GM18498 (cell line): Measurements from ENCODE around the gene PPP2R2C.

Source experiments
- ATAC-seq: cut with Tn5 transposase; IDR thresholded peaks from one replicate; pipeline ENCODE4 v1.9.1; 2021; ENCODE audit warnings: mild to moderate bottlenecking, moderate library complexity; ENCODE audit not compliant: unreplicated experiment

PPP2R2C gene

DNA sequence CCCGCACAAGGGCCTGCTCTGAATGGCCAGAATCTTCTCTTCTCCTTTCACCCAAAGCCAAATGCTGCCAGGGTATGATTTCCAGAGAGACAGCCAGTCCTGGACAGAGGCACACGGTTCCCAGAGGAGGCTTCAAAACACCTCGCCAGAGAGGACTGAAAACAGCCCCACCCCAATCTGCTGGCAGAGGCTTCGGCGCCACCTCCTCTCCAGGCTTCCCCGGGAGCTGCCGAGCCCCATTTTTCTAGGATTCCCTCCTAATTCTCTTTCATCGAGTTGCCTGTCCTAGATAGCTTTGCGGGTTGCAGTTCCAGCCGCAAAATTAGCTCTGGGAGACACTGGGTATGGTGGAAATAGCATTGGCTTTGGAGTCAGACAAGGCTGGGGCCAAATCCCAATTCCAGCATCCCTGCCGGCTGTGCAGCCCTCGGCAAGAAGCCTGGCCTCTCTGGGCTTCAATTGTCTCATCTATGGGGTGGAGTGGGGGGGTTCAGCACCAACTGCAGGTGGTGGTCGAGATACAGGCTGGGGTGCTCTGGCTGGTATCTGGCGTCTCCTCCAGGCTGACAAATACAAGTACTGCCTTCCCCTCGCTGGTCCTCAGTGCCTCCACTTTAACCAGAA is 22.6 kb downstream of the PPP2R2C start:
- ATAC-seq: no peak

DNA sequence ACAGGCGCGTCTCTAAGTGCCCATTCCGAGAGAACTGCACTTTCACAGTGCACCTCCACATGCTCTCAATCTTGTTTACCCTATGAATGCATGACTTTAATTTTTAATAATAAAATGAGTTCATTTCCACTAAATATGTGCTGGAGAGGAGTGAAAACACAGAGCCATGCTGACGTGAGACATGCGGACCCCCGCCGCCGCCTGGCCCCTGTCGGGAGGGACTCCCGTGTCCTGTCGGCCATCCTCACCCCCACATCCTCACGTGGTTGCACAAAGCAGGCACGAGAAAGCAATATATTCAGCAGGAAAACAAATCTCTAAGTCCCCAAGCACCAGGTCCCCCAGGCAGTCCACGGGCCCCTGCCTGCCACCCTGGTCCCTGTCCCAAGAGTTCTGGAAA is 23.1 kb downstream of the PPP2R2C start:
- ATAC-seq: no peak

DNA sequence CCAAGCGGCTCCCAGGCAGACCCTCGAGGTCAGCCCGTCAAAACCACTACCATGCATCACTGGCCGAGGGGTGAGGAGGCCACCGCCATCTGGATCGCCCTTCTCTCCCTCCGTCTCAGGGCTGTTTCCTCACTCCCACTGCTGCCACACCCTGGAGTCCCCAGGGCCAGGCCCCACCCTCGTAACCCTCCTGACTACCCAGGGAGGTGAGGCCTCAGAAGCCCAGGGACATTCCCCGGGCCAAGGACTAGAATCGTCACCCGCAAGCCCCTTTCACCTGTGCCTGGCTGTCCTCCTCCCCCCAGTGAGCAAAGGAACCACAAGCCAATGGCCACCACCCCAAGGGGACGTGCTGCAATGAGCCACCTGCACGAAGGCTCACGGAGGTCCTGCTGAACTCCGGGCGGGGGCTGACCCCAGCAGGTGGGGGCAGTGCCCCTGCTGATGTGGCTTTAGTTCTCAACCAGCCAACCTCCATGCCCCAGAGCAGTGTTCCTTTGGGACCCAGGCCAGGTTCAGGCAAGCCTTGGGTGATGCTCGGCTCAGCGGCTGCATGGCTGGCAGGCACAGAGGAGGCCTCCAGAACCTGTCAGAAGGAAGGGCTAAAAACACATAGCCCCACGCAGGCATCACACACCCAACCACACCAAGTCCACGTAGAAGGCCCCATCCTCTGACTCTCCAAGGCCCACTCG is 23.8 kb downstream of the PPP2R2C start:
- ATAC-seq: no peak

DNA sequence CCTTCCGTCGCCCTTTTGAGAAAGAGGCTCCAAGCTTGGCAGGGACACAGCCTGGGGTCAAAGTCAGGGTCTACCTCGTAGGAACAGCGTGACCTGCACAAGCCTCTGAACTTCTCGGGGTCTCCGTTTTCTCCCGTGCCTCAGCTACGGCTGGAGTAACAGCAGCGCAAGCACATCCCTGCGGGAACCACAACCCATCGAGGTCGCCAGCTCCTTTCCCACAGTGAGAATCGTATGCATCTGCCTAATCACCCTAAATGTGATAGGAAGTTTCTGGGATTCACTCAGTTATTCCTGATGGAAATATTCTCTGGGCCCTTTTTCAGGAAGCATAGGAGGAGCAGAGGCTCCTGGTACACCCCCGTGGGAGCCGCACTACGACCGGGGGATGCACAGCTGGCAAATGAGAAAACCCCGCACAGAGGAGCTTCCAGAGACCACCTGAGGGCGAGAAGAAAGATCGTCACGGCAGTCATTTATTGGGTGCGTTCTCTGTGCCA is 24.7 kb downstream of the PPP2R2C start:
- ATAC-seq: no peak

DNA sequence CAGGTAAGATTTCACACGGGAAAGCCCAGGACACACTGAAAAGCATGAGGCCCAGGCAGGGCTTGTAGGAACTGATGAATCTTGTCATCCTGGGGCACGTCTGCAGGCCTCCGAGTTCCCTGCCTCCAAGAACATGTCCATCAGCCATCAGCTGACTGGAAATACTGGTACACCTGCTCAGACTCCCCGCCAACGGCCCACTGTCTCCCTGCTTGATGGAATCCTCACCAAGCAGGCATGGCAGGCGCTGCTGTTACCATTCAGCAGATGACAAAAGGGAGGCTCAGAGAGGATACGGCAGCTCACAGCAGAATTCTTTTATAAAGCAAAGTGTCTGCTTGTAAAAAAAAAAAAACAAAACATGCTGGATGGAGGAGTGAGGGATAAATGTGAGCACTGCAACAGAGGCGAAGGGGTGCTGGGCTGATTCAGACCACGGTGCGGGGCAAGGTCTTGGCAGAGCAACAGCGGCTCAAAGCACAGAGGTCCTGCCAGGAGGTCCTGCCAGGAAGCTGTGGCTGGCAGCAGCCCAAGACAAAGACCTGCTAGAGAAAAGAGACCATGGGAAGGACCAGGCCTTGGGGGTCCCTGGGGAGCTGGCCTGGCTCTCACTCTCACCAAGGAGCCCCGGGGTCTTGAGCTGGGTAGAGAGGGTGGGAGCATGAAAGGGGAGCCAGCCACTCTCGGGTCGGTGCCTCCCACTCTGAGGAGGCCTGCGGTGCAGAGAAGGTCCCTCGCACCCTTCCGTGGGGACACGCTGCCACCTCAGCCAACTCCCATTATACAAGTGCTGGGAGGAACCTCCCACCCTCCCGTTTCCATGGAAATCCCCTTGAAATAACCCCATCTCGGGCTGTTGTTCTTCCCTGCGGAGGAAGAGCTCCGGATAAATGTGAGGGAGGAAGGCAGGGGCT is 25.6 kb downstream of the PPP2R2C start:
- no peak for ATAC-seq

DNA sequence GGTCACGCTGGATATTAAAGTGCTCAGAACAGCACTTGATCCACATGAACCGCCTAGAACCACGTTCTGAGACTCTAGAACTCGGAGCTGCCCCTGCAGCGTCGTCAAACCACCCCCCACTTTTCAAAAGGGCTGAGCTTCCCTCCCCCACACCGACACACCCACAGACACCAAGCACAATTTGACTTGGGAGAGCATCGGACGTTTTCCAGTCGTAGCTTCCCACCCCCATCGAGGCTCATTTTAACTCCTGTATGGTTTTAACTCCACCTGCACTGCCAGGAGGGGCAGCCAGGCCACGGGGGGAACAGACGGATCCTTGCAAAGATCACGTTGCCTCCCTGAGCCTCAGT is 26.3 kb downstream of the PPP2R2C start:
- no peak for ATAC-seq

DNA sequence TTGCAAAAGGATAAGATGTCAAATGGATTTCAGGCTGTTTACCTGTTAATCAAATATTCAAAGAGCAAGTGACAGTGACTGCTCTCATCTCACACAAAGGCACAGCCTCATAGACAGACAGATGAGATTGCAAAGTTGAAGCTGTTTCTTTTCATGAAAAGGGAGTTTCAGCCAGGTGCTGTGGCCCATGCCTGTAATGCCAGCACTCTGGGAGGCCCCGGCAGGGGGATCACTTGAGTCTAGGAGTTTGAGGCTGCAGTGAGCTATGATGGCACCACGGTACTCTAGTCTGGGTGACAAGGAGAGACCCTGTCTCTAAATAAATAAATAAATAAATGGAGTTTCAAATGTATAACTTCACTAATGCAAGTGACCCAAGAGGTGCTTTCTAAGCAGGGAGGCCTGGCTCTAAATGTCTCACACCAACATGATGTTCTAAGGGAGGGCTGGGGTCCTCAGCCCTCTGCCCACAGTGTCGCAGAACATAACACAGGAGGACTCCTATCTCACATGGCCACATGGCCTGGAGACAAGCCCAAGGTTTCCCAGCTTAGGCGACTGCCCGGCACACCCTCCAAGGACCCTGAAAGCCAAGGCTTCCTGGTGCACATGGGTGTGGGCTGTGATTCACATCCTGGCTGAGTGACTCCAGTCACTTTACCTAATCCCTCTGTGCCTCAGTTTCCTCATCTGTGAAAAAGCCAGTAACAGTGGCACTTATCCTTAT is 26.8 kb downstream of the PPP2R2C start:
- ATAC-seq: no peak

DNA sequence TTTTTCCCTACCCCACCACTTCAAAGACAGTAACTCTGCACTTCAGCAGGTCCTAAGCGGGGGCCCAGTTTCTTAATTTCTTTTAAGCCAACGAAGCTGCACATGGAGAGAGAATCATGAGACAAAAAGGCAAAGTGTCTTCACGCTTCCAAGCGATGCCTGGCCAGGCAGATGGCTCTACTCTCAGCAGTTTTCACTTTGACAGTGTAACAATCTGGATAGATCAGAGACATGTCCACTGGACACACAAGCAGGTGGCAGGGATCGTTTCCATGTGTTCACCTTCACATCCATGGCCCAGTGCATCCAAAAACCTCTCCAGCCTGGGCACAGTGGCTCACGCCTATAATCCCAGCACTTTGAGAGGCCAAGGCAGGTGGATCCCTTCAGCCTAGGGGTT is 27.8 kb downstream of the PPP2R2C start:
- ATAC-seq: no peak

DNA sequence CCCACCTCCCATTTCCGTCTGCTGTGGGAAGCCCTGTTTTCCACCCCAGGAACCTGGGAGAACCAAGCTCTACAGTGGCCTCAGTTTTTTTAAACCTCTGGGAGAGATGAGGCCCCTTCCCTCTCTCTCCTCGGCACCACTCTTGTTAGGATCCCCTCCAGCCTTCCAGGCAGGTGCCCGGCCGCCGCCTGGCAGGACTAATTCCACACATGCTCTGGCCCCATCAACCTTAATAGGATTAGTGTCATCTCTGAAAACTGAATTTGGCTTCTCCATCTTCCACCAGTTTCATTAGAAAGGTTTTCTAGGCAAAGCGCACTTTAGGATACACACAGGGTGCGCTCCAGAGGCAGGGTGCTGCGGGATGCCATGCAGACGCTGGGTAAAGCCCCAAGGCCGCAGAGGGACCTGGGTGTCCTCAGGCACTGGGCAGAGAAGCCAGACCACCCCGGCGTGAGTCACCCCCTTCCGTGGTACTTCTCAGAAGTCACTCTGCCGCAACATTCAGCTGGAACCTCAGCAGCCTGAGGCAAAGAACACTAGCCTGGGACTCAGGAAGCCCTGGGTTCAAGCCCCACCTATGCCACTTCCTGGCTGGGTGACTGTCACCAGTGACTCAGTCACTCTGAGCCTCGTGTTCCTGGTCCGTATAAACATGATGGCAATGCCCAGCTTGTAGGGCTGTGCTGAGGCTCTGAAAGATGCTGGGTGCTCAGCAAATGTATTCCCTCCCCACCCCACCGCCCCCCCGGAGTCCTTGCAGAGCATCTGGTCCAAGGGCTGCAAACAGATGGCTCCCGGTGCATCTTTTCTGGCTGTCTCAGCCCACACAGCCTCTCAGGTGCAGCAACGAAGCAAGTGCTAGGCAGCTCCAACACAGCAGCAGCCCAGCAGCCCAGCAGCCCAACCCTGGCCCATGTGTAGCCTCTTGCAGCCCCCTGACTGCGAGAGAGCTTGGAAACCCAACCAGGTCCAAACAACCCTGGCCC is 29.1 kb downstream of the PPP2R2C start:
- no peak for ATAC-seq

DNA sequence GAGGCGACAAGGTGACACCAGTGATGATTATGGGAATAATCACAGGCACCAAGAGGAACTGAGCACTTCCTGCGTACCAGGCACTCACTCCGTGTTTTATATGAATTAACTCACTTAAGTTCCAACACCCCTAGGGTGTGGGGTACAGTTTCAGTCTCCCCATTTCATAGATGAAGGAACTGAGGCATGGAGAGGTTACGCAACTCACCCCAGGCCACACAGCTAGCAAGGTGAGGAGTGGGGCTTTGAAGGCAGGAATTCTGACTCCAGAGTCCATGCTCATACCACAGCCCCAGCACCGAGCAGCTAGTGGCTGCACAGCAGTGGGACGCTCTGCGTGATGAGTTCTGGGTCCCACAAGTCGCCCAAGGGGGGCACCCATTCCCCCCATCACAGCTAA is 29.9 kb downstream of the PPP2R2C start:
- ATAC-seq: no peak

DNA sequence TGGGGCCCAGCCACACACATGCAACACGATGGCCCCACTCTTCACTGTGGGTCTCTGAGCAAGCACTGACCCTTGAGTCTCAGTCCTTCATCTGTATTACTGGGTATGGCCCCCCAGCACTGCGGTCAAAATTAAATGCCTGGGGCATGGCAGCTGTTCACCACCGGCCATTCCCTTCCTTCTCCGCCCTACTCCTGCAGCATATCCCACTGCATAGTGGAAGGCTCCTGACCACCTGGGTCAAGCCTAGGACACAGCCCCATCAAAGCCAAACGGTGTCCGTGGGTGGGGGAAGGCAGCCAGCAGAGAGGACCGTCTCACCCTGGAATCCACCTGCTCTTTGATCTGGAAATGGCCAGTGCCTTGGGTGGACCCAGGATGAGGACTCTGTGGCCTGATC is 30.7 kb downstream of the PPP2R2C start:
- ATAC-seq: no peak

DNA sequence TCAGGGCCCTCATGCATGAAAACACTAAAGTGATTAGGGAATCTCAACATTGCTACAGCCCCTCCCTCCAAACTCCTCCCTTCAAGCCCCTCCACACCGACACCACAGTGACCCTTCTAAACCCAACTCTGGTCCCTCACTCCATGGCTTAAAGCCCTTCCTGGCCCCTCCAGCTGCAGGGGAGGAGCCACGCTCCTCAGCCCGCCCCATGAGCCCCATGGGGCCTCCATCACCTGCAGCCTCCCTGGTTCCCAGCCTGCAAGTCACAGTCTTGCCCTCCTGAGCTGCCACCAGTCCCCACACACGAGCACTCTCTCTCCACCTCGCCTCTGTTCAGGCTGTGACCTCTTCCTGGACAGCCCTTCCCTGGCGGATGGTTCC is 31.2 kb downstream of the PPP2R2C start:
- ATAC-seq: no peak

DNA sequence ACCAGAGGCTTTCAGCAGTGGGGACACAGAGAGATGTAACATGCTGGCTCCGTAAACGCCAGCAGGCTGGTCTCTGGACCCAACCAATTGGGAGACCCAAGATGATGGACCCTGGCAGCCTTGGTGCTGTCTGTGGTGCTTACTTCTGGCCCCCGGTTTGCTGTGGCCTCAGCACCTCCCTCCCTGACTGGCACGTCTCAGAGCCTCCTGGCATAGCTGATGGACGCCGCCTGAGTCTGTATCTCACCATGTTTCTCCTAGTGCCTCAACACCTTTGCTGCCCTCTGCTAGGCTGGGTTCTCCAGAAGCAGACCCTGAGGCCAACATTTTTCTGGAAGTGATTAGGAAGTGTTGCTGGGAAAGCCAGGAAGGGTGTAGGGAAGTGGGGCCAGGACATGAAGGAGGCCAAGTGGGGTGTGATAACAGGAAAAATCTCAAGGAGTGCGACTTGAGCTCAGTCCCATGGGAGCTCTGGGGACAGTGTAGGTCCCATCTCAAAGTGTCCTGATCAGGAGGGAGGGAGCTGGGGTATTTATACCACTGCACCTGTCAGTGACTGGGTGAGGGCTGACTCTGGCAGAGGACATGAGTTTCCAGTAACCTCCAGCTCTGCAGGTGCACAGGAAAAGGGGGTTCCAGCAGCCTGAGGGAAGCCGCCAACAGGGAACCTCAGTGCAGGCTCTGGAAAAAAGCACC is 31.8 kb downstream of the PPP2R2C start:
- ATAC-seq: no peak

DNA sequence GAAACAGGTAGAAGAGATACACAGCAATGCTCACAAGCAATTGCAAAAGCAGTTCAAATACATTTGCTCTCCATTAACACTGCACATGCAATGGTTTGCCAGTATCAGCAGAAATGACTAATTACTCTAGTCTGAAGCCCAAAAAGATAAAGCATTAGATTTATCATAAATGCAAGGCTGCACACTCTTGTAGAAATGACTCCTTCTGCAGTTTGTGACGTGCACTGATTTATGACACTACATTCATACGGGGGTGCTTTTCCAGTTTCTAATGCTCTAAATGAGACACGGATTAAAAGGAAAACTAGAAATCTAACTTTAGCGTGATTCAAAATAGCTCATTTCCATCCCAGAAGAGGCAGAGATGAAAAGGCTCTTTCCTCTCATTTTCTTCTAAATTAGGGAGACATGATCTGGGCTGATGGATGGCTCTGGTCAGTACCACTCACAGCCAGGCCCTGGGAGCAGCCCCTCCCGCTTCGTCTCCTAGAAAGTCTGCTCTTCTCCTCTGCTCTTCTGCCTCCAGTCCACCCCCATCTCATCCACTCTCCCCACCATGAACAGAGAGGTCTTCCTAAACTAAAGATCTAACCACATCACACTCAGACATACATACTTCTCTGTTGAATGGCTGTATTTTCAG is 33.2 kb downstream of the PPP2R2C start:
- no peak for ATAC-seq

DNA sequence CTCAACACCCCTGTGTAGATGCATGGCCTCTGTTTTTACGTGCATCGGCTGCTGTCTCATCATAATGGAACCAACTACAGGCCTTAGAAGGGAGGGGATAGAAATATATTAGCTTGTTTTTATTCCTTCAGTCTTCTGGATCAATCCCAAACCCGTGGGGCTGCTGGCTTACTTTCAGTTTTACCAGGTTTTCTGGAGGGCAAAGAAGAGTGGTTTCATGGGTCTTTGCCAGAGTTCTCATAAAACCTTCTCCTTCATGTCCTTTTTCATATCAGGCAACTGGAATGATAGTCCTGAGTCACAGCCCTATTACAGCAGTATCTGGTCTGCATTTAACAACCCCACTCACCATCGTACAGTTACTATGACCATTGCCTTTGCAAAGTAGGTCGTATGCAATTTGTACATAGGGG is 34.6 kb downstream of the PPP2R2C start:
- ATAC-seq: no peak

DNA sequence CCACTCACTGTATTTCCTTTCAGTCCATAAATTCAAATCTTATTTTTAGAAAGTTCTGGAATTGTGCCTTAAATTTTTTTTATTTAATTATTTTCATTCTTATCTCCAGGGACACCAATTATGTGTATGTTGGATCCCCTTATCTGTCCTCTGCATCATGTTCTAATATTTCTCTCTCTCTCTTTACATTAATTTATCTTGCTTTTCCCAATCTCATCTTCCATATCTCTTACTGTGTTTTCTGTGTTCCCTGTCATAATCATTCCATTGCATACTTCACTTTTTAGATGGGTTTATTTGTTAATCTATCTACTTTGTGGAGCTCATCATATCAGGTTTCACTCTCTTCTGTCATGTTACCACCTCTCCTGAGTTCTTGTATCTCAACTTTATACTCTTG is 37.4 kb downstream of the PPP2R2C start:
- ATAC-seq: no peak

DNA sequence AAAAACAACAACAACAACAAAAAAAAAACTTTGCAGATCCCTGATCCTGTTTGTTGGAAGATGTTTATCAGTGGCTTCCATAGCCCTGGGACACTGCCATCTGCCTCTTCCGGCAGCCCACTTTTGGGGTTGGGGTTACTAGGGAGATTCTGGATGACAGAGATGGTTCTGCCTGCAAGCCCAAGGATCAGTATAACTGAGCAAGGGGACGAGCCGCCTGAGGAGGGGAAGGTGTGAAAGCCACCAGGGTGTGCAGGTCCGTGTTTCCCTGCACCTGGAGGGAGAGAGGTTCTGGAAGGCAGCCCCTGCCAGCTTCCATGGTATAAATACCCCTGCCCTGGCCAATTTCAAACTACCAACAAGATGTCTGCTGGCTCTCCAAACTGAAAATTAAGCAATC is 41.5 kb downstream of the PPP2R2C start:
- no peak for ATAC-seq

DNA sequence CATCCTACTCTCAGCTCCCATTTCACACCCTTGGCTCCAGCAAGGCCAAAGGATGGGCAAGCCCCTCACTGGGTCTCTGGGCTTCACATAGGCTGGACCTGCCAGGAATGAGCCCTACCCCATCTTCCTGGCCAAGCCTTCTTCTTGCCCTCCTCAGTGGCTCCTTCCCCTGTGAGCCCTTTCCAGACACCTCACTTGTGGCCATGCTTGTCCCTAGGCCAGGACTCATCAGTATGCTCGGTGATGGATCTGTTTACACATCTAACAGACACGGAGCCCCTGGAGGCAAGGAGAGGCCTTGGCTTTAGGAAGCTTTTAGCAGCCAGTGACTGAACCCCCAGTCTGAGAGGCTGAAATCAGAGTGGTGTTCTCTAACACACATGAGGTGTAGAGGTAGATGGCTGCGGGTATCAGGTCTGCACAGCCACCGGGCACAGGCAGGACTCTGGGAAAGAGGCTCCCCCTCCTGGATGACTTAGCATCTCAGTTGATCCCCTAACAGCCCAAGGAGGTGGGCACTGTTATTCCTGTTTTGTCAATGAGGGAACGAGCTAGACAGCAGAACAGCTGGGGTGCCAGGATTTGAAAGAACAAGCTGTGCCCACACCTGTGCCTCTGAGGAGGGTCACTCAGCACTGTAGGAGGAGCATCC is 44.8 kb downstream of the PPP2R2C start:
- no peak for ATAC-seq
